Parathyroid adenoma (tissue), 2 donors: Measurements from ENCODE around the gene TP53.

Source experiments
- H2AFZ ChIP-seq: fragments of 300-600 bp; sonication (generic); one replicate; pipeline ENCODE4 v1.7.0; 2017; ENCODE audit warnings: antibody characterized with exemption, mild to moderate bottlenecking
- H3K27ac ChIP-seq: fragments of 300-600 bp; sonication (generic); one replicate; pipeline ENCODE4 v1.7.0; 2017
- H3K27me3 ChIP-seq: fragments of 300-600 bp; sonication (generic); one replicate; pipeline ENCODE4 v1.7.0; 2017; ENCODE audit warnings: low read length; ENCODE audit not compliant: control insufficient read depth, insufficient read depth
- H3K36me3 ChIP-seq: fragments of 300-600 bp; sonication (generic); one replicate; pipeline ENCODE4 v1.7.0; 2017; ENCODE audit warnings: low read length; ENCODE audit not compliant: control insufficient read depth, insufficient read depth
- H3K4me1 ChIP-seq: fragments of 300-600 bp; sonication (generic); one replicate; pipeline ENCODE4 v1.7.0; 2017; ENCODE audit warnings: control low read depth
- H3K4me2 ChIP-seq: fragments of 300-600 bp; sonication (generic); one replicate; pipeline ENCODE4 v1.7.0; 2017; ENCODE audit warnings: low read length
- H3K4me3 ChIP-seq: fragments of 300-600 bp; sonication (generic); one replicate; pipeline ENCODE4 v1.7.0; 2017; ENCODE audit warnings: low read depth, low read length
- H3K79me2 ChIP-seq: fragments of 300-600 bp; sonication (generic); one replicate; pipeline ENCODE4 v1.7.0; 2017; ENCODE audit warnings: control low read depth
- H3K9ac ChIP-seq: fragments of 300-600 bp; sonication (generic); one replicate; pipeline ENCODE4 v1.7.0; 2017; ENCODE audit warnings: mild to moderate bottlenecking
- H3K9me3 ChIP-seq: fragments of 300-600 bp; sonication (generic); one replicate; pipeline ENCODE4 v1.7.0; 2017; ENCODE audit warnings: low read length; ENCODE audit not compliant: control insufficient read depth
- TF ChIP-seq, protein P1 (sequence below): fragments of 300-600 bp; sonication (generic); IDR thresholded peaks from one replicate; pipeline ENCODE4 v1.7.0; 2017; ENCODE audit warnings: antibody characterized with exemption, mild to moderate bottlenecking
- donor health status: primary hyperparathyroidism.

TP53 gene

GRCh38 chr17:7652388-7653356 is 34.6 kb downstream of the TP53 start:
- Histone ChIP-seq H3K36me3 (no peaks in the 10 kb centered on the region), H3K4me2 (no peak overlapping the region), H3K9ac (no peak overlapping the region), H3K4me1 (peaks cover 3% of the 10 kb centered on the region), H3K27me3 (no peaks in the 10 kb centered on the region), H3K9me3 (no peaks in the 10 kb centered on the region), H3K4me3 (no peak overlapping the region), H3K27ac (no peak overlapping the region), H2AFZ (no peak overlapping the region), H3K79me2 (no peaks in the 10 kb centered on the region)
- TF ChIP-seq, protein P1, sequence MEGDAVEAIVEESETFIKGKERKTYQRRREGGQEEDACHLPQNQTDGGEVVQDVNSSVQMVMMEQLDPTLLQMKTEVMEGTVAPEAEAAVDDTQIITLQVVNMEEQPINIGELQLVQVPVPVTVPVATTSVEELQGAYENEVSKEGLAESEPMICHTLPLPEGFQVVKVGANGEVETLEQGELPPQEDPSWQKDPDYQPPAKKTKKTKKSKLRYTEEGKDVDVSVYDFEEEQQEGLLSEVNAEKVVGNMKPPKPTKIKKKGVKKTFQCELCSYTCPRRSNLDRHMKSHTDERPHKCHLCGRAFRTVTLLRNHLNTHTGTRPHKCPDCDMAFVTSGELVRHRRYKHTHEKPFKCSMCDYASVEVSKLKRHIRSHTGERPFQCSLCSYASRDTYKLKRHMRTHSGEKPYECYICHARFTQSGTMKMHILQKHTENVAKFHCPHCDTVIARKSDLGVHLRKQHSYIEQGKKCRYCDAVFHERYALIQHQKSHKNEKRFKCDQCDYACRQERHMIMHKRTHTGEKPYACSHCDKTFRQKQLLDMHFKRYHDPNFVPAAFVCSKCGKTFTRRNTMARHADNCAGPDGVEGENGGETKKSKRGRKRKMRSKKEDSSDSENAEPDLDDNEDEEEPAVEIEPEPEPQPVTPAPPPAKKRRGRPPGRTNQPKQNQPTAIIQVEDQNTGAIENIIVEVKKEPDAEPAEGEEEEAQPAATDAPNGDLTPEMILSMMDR, result no peak

DNA sequence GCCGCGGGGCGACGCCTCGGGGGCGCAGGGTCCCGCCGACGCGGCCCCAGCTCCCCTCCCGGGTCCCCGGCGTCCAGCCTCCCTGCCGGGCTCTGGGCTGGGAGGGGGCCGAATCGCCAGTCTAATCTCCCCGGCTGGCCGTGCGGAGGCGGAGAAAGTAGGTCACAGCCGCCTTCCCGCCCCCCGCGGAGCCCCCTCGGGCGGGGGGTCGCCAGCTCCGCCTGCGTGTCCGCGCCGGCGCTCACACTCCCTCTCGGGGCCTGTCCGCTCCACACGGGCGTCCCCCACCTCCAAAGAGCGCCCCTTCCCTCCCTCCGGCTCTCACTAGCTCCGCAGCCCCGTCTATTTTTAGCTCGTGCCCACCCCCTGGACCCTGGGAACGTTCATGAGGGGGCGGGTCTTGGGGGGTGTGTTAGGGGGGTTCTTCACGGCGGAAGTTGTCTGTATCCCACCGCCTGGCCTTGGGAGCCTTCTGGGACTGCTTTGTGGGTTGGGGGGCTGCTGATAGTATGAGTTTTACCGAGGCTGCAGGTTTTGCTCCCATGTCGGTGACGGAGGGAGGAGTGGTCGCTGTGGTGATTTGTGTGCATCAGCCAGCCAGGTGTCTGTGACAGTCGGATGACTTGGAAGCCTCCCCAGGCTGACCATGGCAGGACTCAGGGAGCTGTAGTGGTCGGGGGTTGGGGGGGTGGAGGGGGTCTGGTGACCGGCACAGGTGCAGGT is 35.5 kb downstream of the TP53 start:
- TF ChIP-seq, protein P1, result no peak
- Histone ChIP-seq H3K4me2 (peak overlapping the region; percentile 90), H3K27ac (no peak overlapping the region), H3K4me1 (peaks cover 3% of the 10 kb centered on the region), H3K27me3 (no peaks in the 10 kb centered on the region), H3K79me2 (no peaks in the 10 kb centered on the region), H3K36me3 (no peaks in the 10 kb centered on the region), H3K9ac (no peak overlapping the region), H3K9me3 (no peaks in the 10 kb centered on the region), H2AFZ (peak overlapping the region; percentile 90), H3K4me3 (peak overlapping the region; percentile 45)

DNA sequence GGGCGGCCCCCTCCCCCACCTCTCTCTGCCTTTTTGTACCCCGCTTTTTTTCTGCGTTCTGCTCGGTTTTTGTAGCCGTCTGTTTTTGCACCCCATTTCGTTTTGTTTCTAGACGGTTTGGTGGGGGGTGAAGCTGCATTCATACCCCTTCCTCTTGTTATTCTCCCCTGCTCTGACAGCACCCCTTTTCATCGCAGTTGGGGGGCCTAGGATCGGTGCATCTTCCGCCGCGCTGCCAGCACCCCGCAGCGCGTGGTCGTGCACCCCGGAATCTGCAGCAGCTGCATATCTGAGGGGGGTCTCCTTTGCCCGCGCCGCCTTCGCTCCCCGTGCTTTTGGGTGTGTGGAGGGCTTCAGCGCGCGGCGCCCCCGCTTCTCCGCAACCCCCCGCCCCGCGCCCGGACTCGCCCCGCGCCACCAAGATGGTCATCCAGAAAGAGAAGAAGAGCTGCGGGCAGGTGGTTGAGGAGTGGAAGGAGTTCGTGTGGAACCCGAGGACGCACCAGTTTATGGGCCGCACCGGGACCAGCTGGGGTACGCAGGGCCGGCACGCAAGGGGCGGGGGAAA is 36.1 kb downstream of the TP53 start:
- Histone ChIP-seq H3K27me3 (no peaks in the 10 kb centered on the region), H3K27ac (no peak overlapping the region), H3K4me2 (peak overlapping the region; percentile 90), H2AFZ (peak overlapping the region; percentile 90), H3K36me3 (no peaks in the 10 kb centered on the region), H3K79me2 (no peaks in the 10 kb centered on the region), H3K9me3 (no peaks in the 10 kb centered on the region), H3K4me3 (peak overlapping the region; percentile 45), H3K9ac (no peak overlapping the region), H3K4me1 (peaks cover 3% of the 10 kb centered on the region)
- TF ChIP-seq, protein P1, result no peak

DNA sequence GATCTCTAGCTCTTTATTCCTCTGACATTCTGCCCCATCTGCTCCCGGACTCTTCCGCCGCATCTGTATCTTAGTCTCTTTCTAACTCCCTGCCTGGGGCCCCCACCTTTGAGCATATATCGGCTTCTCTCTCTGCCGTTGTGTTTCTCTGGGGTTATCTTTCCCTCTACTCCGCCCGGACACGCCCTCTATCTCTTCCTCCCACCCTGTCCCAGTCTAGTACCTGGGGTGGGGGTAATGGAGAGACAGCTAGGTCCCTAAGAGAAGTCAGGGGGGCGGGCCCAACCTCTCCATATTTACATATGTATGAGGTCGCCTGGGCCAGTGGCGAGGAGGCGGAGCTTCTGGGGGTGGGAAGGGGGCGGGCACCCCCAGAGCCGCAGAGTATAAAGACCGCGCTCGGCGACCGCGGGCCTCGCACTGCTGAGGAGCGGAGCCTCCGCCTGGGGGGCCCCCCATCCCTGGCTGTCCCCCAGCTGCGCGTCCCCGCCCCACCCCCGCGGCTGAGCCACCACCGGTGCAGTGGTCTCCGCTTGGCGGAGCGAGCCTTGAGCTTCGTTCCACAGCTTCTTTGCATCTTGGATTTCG is 36.7 kb downstream of the TP53 start, which contains the start of gene ATP1B2:
ATP1B2 (plus strand) TSS at position 418 of the 588 bp plus-strand sequence. CDS start 593 bp downstream, outside the sequence.
- Histone ChIP-seq H3K27me3 (no peaks in the 10 kb centered on the region), H3K36me3 (no peaks in the 10 kb centered on the region), H3K4me3 (peak within 1 kb of the TSS; percentile 45), H3K9ac (no peak within 1 kb of the TSS), H3K4me2 (peak within 1 kb of the TSS; percentile 90), H3K79me2 (no peaks in the 10 kb centered on the region), H3K9me3 (no peaks in the 10 kb centered on the region), H3K27ac (no peak within 1 kb of the TSS), H2AFZ (peak within 1 kb of the TSS; percentile 90), H3K4me1 (peaks cover 3% of the 10 kb centered on the region)
- TF ChIP-seq, protein P1, result no peak
